Stimulated activated CD4-positive, alpha-beta T cell treated with anti-CD3 and anti-CD28 coated beads, Interleukin-12 subunit alpha, Interleukin-12 subunit beta, amount 100 ng/mL, for 4 hours (primary cell): ENCODE results near the gene CDA.

Experiments used
- DNase-seq: peaks from one replicate; pipeline ENCODE4 v3.0.0-alpha.2; 2020

Gene CDA

GRCh38 chr1:20588634-20589225, at the start of gene CDA:
TSS of gene CDA (plus strand) at chr1:20589097. CDS start at chr1:20589130, 33 bp downstream.
- DNase-seq = no peak

GRCh38 chr1:20540281-20540680, 48.6 kb upstream of the CDA start:
- DNase-seq = no peak

GRCh38 chr1:20546637-20547036, 42.3 kb upstream of the CDA start:
- DNase-seq = no peak

- no peak for DNase-seq
These were observed 37.7 kb upstream of the CDA start for GRCh38 chr1:20551161-20551560.

GRCh38 chr1:20551945-20552727, 36.8 kb upstream of the CDA start, which contains the start of gene FAM43B:
TSS of gene FAM43B (plus strand) at chr1:20552573. CDS start at chr1:20552974, 401 bp downstream.
- no peak for DNase-seq

- no peak for DNase-seq
These were observed 36.0 kb upstream of the CDA start for GRCh38 chr1:20552728-20553445.

- no peak for DNase-seq
These were observed 33.7 kb upstream of the CDA start for GRCh38 chr1:20555025-20555757.

- no peak for DNase-seq
These were observed 33.2 kb upstream of the CDA start for GRCh38 chr1:20555758-20556120.

- DNase-seq = no peak
These were observed 30.7 kb upstream of the CDA start for GRCh38 chr1:20558191-20558590.

- no peak for DNase-seq
These were observed 27.9 kb upstream of the CDA start for GRCh38 chr1:20560966-20561365.

- DNase-seq = no peak
These were observed 23.7 kb upstream of the CDA start for GRCh38 chr1:20565234-20565633.

- DNase-seq = no peak
These were observed 19.3 kb upstream of the CDA start for GRCh38 chr1:20569523-20570098.

- DNase-seq = no peak
These were observed 17.5 kb upstream of the CDA start for GRCh38 chr1:20571427-20571826.

GRCh38 chr1:20573987-20574386, 14.9 kb upstream of the CDA start:
- no peak for DNase-seq

GRCh38 chr1:20574686-20575540, 14.0 kb upstream of the CDA start:
- peak; percentile 64 for DNase-seq

- no peak for DNase-seq
These were observed 13.2 kb upstream of the CDA start for GRCh38 chr1:20575541-20576336.

GRCh38 chr1:20578062-20578461, 10.8 kb upstream of the CDA start:
- no peak for DNase-seq

- DNase-seq = no peak
These were observed 10.0 kb upstream of the CDA start for GRCh38 chr1:20578721-20579395.

GRCh38 chr1:20584890-20585289, 4.0 kb upstream of the CDA start:
- no peak for DNase-seq

- no peak for DNase-seq
These were observed 1.8 kb upstream of the CDA start for GRCh38 chr1:20586953-20587660.
